GM12878 (cell line): ENCODE data around the gene SYNJ2. TPM values are rescaled to one million over a fixed set of nuclear protein-coding genes. Genes with fewer than 3 reads are reported as not detected.

Experiments used
- ATAC-seq: fragments of 200-7000 bp; cut with Tn5 transposase; 3 replicates; pipeline ENCODE4 v1.9.1; 2020; ENCODE audit warnings: mild to moderate bottlenecking, moderate library complexity
- BruUV-seq: library from RNA; stranded (reverse); fragments of 400-500 nt; replicated peaks from 2 replicates; lab custom pipeline; 2021; lab: Mats Ljungman, UMichigan
- CTCF ChIA-PET: fragments of 300-600 bp; sonication (Branson Sonifier 250); formaldehyde crosslinking; extraction: SDS; loops from one replicate; lab custom pipeline; 2021; ENCODE audit warnings: inconsistent platforms; lab: Yijun Ruan, JAX
- POLR2A ChIA-PET: fragments of 350-600 bp; formaldehyde crosslinking; extraction: SDS; loops from one replicate; lab custom pipeline; 2021; ENCODE audit warnings: inconsistent platforms; lab: Charles Lee
- RAD21 ChIA-PET: fragments of 300-600 bp; sonication (Branson Sonifier 250); formaldehyde crosslinking; loops from one replicate; lab custom pipeline; 2023; ENCODE audit warnings: antibody characterized with exemption; ENCODE audit not compliant: unreplicated experiment; lab: Charles Lee
- SMC1A ChIA-PET: fragments of 300-600 bp; sonication (Branson Sonifier 250); formaldehyde crosslinking; loops from one replicate; lab custom pipeline; 2023; ENCODE audit not compliant: unreplicated experiment, uncharacterized antibody; lab: Charles Lee
- DNase-seq: peaks from one replicate; pipeline ENCODE4 v3.0.0-alpha.2; 2011; ENCODE audit warnings: low read depth, low spot score
- FAIRE-seq: peaks from 3 replicates; lab custom pipeline; 2011; peaks lifted over from hg19 to GRCh38; lab: Jason Lieb, UNC
- H2AFZ ChIP-seq: 2 replicates; pipeline ENCODE4 v1.6.0; 2011; ENCODE audit warnings: low read depth, low read length, control low read depth; ENCODE audit not compliant: control insufficient read depth
- H3K27ac ChIP-seq: 2 replicates; pipeline ENCODE4 v1.5.1; 2011; ENCODE audit warnings: control low read depth; ENCODE audit not compliant: control insufficient read depth, insufficient read depth
- H3K27me3 ChIP-seq, 2 experiments: replicated peaks in 1 of 2; 2 replicates each; pipeline versions ENCODE4 v1.6.0 to v1.6.1; 2011; ENCODE audit warnings: low read length in 1 of 2; ENCODE audit not compliant: control insufficient read depth in 2 of 2, insufficient read depth in 2 of 2
- H3K36me3 ChIP-seq, 2 experiments: 2 replicates each; pipeline ENCODE4 v1.5.1; 2011; ENCODE audit warnings: low read length in 1 of 2; ENCODE audit not compliant: control insufficient read depth in 2 of 2, insufficient read depth in 2 of 2
- H3K4me1 ChIP-seq: 2 replicates; pipeline ENCODE4 v1.6.1; 2011; ENCODE audit warnings: mild to moderate bottlenecking, low read length, moderate library complexity, mixed read lengths; ENCODE audit not compliant: control insufficient read depth, insufficient read depth
- H3K4me2 ChIP-seq: 2 replicates; pipeline ENCODE4 v1.6.0; 2011; ENCODE audit warnings: control low read depth; ENCODE audit not compliant: control insufficient read depth, insufficient read depth
- H3K4me3 ChIP-seq: fragments of 200-600 bp; sonication (generic); 2 replicates; pipeline ENCODE4 v1.5.1; 2016
- H3K79me2 ChIP-seq: 2 replicates; pipeline ENCODE4 v1.6.0; 2011; ENCODE audit warnings: low read length; ENCODE audit not compliant: control insufficient read depth, insufficient read depth
- H3K9ac ChIP-seq: 2 replicates; pipeline ENCODE4 v1.8.0; 2011; ENCODE audit warnings: low read length, control low read depth, mixed read lengths; ENCODE audit not compliant: control insufficient read depth, insufficient read depth
- H3K9me3 ChIP-seq: replicated peaks from 3 replicates; pipeline ENCODE4 v1.5.1; 2011; ENCODE audit warnings: mild to moderate bottlenecking, low read length; ENCODE audit not compliant: control insufficient read depth, insufficient read depth
- H4K20me1 ChIP-seq: 2 replicates; pipeline ENCODE4 v1.6.0; 2011; ENCODE audit not compliant: control insufficient read depth, insufficient read depth
- CBX5 ChIP-seq: sonication (generic); IDR thresholded peaks from 2 replicates; pipeline ENCODE4 v1.6.1; 2016; ENCODE audit warnings: low read depth, moderate library complexity, mild to moderate bottlenecking, inconsistent platforms
- CTCF ChIP-seq, 3 experiments: IDR thresholded peaks in 2 of 3; conservative IDR thresholded peaks in 1 of 3; 2 replicates each; pipeline ENCODE4 v1.5.1; 2011; ENCODE audit warnings: low read depth in 3 of 3, low read length in 3 of 3, mild to moderate bottlenecking in 3 of 3, control low read depth in 2 of 3, moderate library complexity in 2 of 3, inconsistent platforms in 1 of 3, mixed read lengths in 1 of 3; ENCODE audit not compliant: control insufficient read depth in 2 of 3, insufficient read depth in 1 of 3; ENCODE audit errors: extremely low read depth in 1 of 3
- EZH2 ChIP-seq: IDR thresholded peaks from 2 replicates; pipeline ENCODE4 v1.6.1; 2012; ENCODE audit warnings: low read depth, mild to moderate bottlenecking, control low read depth, inconsistent platforms, low read length, borderline replicate concordance; ENCODE audit not compliant: control insufficient read depth
- GATAD2B ChIP-seq: fragments of 450-650 bp; conservative IDR thresholded peaks from 2 replicates; pipeline ENCODE4 v1.6.1; 2017; ENCODE audit warnings: low read depth, mild to moderate bottlenecking, moderate library complexity
- IKZF1 ChIP-seq: fragments of 450-650 bp; conservative IDR thresholded peaks from 2 replicates; pipeline ENCODE4 v1.6.1; 2017; ENCODE audit warnings: antibody characterized with exemption, mild to moderate bottlenecking
- IRF5 ChIP-seq: fragments of 450-650 bp; IDR thresholded peaks from 2 replicates; pipeline ENCODE4 v1.6.1; 2017; ENCODE audit warnings: borderline replicate concordance
- MYC ChIP-seq: IDR thresholded peaks from 2 replicates; pipeline ENCODE4 v1.6.1; 2011; ENCODE audit warnings: mild to moderate bottlenecking, low read length, moderate library complexity, inconsistent platforms; ENCODE audit not compliant: insufficient read depth, insufficient replicate concordance, insufficient read length, severe bottlenecking
- NBN ChIP-seq: fragments of 450-650 bp; IDR thresholded peaks from 2 replicates; pipeline ENCODE4 v1.6.1; 2016
- NR2C2 ChIP-seq: IDR thresholded peaks from 2 replicates; pipeline ENCODE4 v1.6.1; 2011; ENCODE audit warnings: borderline replicate concordance, low read depth; ENCODE audit not compliant: control insufficient read depth, insufficient read length
- PAX5 ChIP-seq: IDR thresholded peaks from 2 replicates; pipeline ENCODE4 v1.6.1; 2011; ENCODE audit warnings: low read depth, low read length, borderline replicate concordance
- PBX3 ChIP-seq: IDR thresholded peaks from 2 replicates; pipeline ENCODE4 v1.6.1; 2011; ENCODE audit warnings: mild to moderate bottlenecking, low read depth, low read length, moderate library complexity; ENCODE audit not compliant: insufficient replicate concordance
- SMAD1 ChIP-seq: fragments of 450-650 bp; IDR thresholded peaks from 2 replicates; pipeline ENCODE4 v1.6.1; 2018; ENCODE audit warnings: mild to moderate bottlenecking, low read depth; ENCODE audit not compliant: partially characterized antibody
- ZNF24 ChIP-seq: fragments of 450-650 bp; IDR thresholded peaks from 2 replicates; pipeline ENCODE4 v1.6.1; 2017; ENCODE audit warnings: antibody characterized with exemption, mild to moderate bottlenecking
- WGBS: methylation state at CpG from one replicate; pipeline ENCODE4 v1.1.6; 2016; ENCODE audit warnings: low lambda C conversion rate; ENCODE audit not compliant: insufficient replicate concordance, insufficient coverage; ENCODE audit errors: missing lambda C conversion rate; 5-methylcytosine and 5-hydroxymethylcytosine counted together
- in situ Hi-C: fragments of 300-500 bp; cut with MboI; formaldehyde crosslinking; loops from 9 replicates; pipeline ENCODE4 v1.14.3; 2018; ENCODE audit warnings: mixed read lengths
- intact Hi-C: fragments of 100-400 bp; cut with micrococcal nuclease; formaldehyde crosslinking; loops from one replicate; pipeline ENCODE4 v1.14.2; 2022; ENCODE audit not compliant: unreplicated experiment
- polyA plus RNA-seq, 11 experiments: library from polyadenylated mRNA; depleted of rRNA in 4 of 11; unstranded in 6 of 11; stranded (reverse) in 5 of 11; fragments of >200 nt; fragmentation: Nextera tagmentation in 4 of 11; fragmentation: Illumina TruSeq in 1 of 11; extraction: Ambion mirVana in 4 of 11; extraction: Trizol in 1 of 11; gene quantifications; 1 replicate in 1 of 11; 2 replicates in 10 of 11; pipeline versions ENCODE4 v1.2.1 to v1.2.3, GENCODE V29; 2011 to 2016; ENCODE audit warnings: inconsistent platforms in 2 of 11, missing spikeins in 2 of 11, low read depth in 1 of 11
- total RNA-seq, 4 experiments: library from RNA; depleted of rRNA in 3 of 4; stranded (reverse); fragments of >200 nt in 3 of 4; fragmentation: Illumina TruSeq in 1 of 4; extraction: Trizol in 1 of 4; gene quantifications; 2 replicates each; pipeline versions ENCODE4 v1.2.1 to v1.2.3, GENCODE V29; 2013 to 2021

SYNJ2 gene
- total and polyA plus RNA-seq, 10 of the 15 experiments (the other 5 are each of a cell fraction or from before 2014, with no cell fraction given), result 0.11 to 1.8 (median 0.57) TPM

GRCh38 chr6:157944983-157945931 is 36.4 kb upstream of the SYNJ2 start:
- H4K20me1 ChIP-seq, result no peaks in the 10 kb centered on the region; the same call in 1 of the 2 replicates
- TF ChIP-seq SMAD1, result no peak
- TF ChIP-seq CTCF (IDR thresholded peaks at IDR 0.05 in 2 of 3, conservative IDR thresholded peaks at IDR 0.05 in 1 of 3; ENCODE audit: control insufficient read depth in 2 of 3, extremely low read depth in 1 of 3, insufficient read depth in 1 of 3, low read depth in 3 of 3, low read length in 3 of 3), result no peak
- no peak for TF ChIP-seq NR2C2
- TF ChIP-seq MYC, result no peak
- no peak for TF ChIP-seq EZH2
- TF ChIP-seq CBX5, result no peak
- no peak for TF ChIP-seq IKZF1
- no peak for TF ChIP-seq PAX5
- TF ChIP-seq GATAD2B, result no peak
- TF ChIP-seq IRF5, result no peak
- TF ChIP-seq PBX3, result no peak
- TF ChIP-seq NBN, result no peak
- TF ChIP-seq ZNF24, result no peak
- ChIA-PET POLR2A (no interaction called here), CTCF (interaction anchor here (1.2 to 2.8 kb wide), 2 partner anchors 29 to 72 kb away, joined by 3 to 14 read pairs; no protein-coding TSS in a partner anchor), RAD21 (no interaction called here), SMC1A (interaction anchor here (0.9 kb wide), 1 partner anchor 127 kb away, joined by 3 read pairs; no protein-coding TSS in a partner anchor)
- 83% methylated on average over 14 of the region's 14 CpGs for WGBS
- H2AFZ ChIP-seq, result no peak overlapping the region
- intact Hi-C loops (no loop called here), in situ Hi-C loops (loop anchor here (5.0 kb wide), 1 partner anchor 188 kb away; no protein-coding TSS in a partner anchor)
- H3K9me3 ChIP-seq, result no peaks in the 10 kb centered on the region
- no peaks in the 10 kb centered on the region for H3K4me1 ChIP-seq
- H3K4me2 ChIP-seq, result no peak overlapping the region
- no peak overlapping the region for H3K9ac ChIP-seq
- no TSS peak for BruUV-seq
- no peak for DNase-seq
- H3K27ac ChIP-seq, result no peak overlapping the region
- H3K27me3 ChIP-seq, result no peaks in the 10 kb centered on the region
- no peak overlapping the region for H3K4me3 ChIP-seq
- no peaks in the 10 kb centered on the region for H3K36me3 ChIP-seq
- no peak for ATAC-seq
- H3K79me2 ChIP-seq, result no peaks in the 10 kb centered on the region
- no peak for FAIRE-seq
